Measurements from ENCODE around the gene L3HYPDH.

DNA sequence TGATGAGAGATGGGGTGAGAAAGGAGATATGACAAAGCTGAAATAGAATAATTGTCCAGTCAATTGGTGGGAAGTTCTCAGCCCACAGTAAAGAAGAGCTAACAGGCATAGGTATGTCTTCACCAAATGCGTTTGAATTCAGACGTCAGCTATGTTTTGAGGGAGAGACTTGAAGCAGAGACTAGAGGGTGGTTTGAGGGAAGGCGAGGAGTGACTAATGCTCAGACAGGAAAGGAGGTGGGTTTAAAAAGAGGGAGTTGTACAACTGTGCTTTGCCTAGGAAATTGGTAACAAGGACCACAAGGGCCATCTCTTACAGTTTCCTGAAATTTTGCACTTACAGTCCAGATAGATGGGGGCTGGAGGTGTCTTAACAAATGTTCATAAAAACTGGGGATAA lies 6.5 kb upstream of the L3HYPDH start:
- TF ChIP-seq, protein P1, sequence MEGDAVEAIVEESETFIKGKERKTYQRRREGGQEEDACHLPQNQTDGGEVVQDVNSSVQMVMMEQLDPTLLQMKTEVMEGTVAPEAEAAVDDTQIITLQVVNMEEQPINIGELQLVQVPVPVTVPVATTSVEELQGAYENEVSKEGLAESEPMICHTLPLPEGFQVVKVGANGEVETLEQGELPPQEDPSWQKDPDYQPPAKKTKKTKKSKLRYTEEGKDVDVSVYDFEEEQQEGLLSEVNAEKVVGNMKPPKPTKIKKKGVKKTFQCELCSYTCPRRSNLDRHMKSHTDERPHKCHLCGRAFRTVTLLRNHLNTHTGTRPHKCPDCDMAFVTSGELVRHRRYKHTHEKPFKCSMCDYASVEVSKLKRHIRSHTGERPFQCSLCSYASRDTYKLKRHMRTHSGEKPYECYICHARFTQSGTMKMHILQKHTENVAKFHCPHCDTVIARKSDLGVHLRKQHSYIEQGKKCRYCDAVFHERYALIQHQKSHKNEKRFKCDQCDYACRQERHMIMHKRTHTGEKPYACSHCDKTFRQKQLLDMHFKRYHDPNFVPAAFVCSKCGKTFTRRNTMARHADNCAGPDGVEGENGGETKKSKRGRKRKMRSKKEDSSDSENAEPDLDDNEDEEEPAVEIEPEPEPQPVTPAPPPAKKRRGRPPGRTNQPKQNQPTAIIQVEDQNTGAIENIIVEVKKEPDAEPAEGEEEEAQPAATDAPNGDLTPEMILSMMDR (IDR thresholded peaks at IDR 0.05) = no peak
- TF ChIP-seq POLR2A (IDR thresholded peaks at IDR 0.05) = no peak
